Psoas muscle (tissue), 8 donors: ENCODE data around the gene CCP110. TPM values are rescaled to one million over a fixed set of nuclear protein-coding genes. Genes with fewer than 3 reads are reported as not detected.
A peak's percentile ranks its signal among the peaks of the same experiment; 100 is the strongest.

Source experiments
- ATAC-seq, 4 donors: fragments of 200-7000 bp; cut with Tn5 transposase; one replicate each; pipeline ENCODE4 v1.9.1; 2020; ENCODE audit warnings: moderate library complexity in 3 of 4, mild to moderate bottlenecking in 2 of 4
- DNase-seq, 2 donors: peaks; one replicate each; pipeline ENCODE4 v3.0.0-alpha.2; 2020
- H3K27ac ChIP-seq: fragments of 200-600 bp; one replicate; pipeline ENCODE4 v1.8.0; 2022
- H3K27me3 ChIP-seq, 3 donors: fragments of 200-600 bp in 1 of 3; one replicate each; pipeline versions ENCODE4 v1.6.1 to v1.8.0; 2013 to 2022; ENCODE audit warnings: low read length in 2 of 3, mild to moderate bottlenecking in 2 of 3, moderate library complexity in 1 of 3; ENCODE audit not compliant: insufficient read depth in 3 of 3
- H3K36me3 ChIP-seq, 2 donors: fragments of 200-600 bp in 1 of 2; one replicate each; pipeline versions ENCODE4 v1.6.1 to v1.8.0; 2013 to 2022; ENCODE audit warnings: low read depth in 1 of 2, mild to moderate bottlenecking in 1 of 2, moderate library complexity in 1 of 2; ENCODE audit not compliant: insufficient read depth in 1 of 2
- H3K4me1 ChIP-seq: fragments of 200-600 bp; one replicate; pipeline ENCODE4 v1.8.0; 2022
- H3K4me3 ChIP-seq: fragments of 200-600 bp; one replicate; pipeline ENCODE4 v1.8.0; 2022; ENCODE audit warnings: mild to moderate bottlenecking
- H3K9me3 ChIP-seq: fragments of 200-600 bp; one replicate; pipeline ENCODE4 v1.8.0; 2022
- CTCF ChIP-seq: fragments of 200-600 bp; IDR thresholded peaks from one replicate; pipeline ENCODE4 v1.8.0; 2022; ENCODE audit warnings: antibody characterized with exemption
- WGBS, 3 donors: extraction: QIAGEN DNeasy Blood & Tissue Kit; methylation state at CpG; one replicate each; pipeline versions ENCODE4 v1.1.6 to v1.1.7; 2013; 5-methylcytosine and 5-hydroxymethylcytosine counted together
- intact Hi-C, 2 donors: fragments of 100-400 bp; cut with DNase I; formaldehyde crosslinking; loops; one replicate each; pipeline versions ENCODE4 v1.11.0 to v1.14.2; 2022
- polyA plus RNA-seq, 3 donors: library from polyadenylated mRNA; stranded (reverse); fragments of 200-250 nt; gene quantifications; one replicate each; pipeline ENCODE4 v1.2.3, GENCODE V29; 2013
- total RNA-seq, 4 donors: library from RNA; stranded (reverse); fragmentation: NEBNext Ultra II Directional in 2 of 4; extraction: Animal tissue kit (Norgen Biotek cat#: 25700) in 2 of 4; gene quantifications; one replicate each; pipeline versions ENCODE4 v1.2.1 to v1.2.4, GENCODE V29; 2021 to 2023
- donor health status: healthy with polysubstance abuse.
- donor health status: DM: no; HTN: no; CAD: no; lungs with moderate emphysema.
- donor health status: Bipolar disorder and iron deficiency.
- donor health status: healthy.
- donor health status: DM: yes; HTN: yes; CAD: no.
- donor health status: DM: no; HTN: no; CAD: no.
- donor health status: DM: no; HTN: no; CAD: no.
- donor health status: DM: yes; HTN: yes; CAD: no.

Gene CCP110
- total and polyA plus RNA-seq, 7 donors: 4.4 to 16.1 (median 5.7) TPM

GRCh38 chr16:19559242-19559910 is 35.6 kb downstream of the CCP110 start:
- ATAC-seq: no peak
- TF ChIP-seq CTCF: peak; percentile 69
- peaks cover 5% of the 10 kb centered on the region for H3K4me1 ChIP-seq
- H3K27me3 ChIP-seq: no peaks in the 10 kb centered on the region
- WGBS, 3 donors: 74 to 82% (median 76%) methylated on average over 10 of the region's 10 CpGs
- H3K27ac ChIP-seq: no peak overlapping the region
- peaks cover 0 to 5% of the 10 kb centered on the region in 2 donors for H3K36me3 ChIP-seq
- intact Hi-C loops: loop anchor here in 1 of 2 donors (5.0 kb wide), 1 partner anchor 828 kb away; no protein-coding TSS in a partner anchor
- no peak for DNase-seq
- H3K4me3 ChIP-seq: no peak overlapping the region
- H3K9me3 ChIP-seq: peaks cover 7% of the 10 kb centered on the region

GRCh38 chr16:19560078-19560477 is 36.3 kb downstream of the CCP110 start:
- Histone ChIP-seq H3K4me3 (no peak overlapping the region), H3K27ac (no peak overlapping the region), H3K9me3 (peaks cover 7% of the 10 kb centered on the region), H3K27me3 (no peaks in the 10 kb centered on the region), H3K36me3 (peaks cover 3 to 12% of the 10 kb centered on the region in 2 donors), H3K4me1 (peaks cover 5% of the 10 kb centered on the region)
- no peak for DNase-seq
- intact Hi-C loops: loop anchor here in 1 of 2 donors (5.0 kb wide), 1 partner anchor 37 kb away; no protein-coding TSS in a partner anchor
- 93 to 96% (median 95%) methylated on average over 4 of the region's 4 CpGs for WGBS, 3 donors
- ATAC-seq: no peak
- TF ChIP-seq CTCF: no peak

- DNase-seq (no peak), ATAC-seq (no peak)
- intact Hi-C loops: loop anchor here in 1 of 2 donors (5.0 kb wide), 1 partner anchor 34 kb away; no protein-coding TSS in a partner anchor
- Histone ChIP-seq H3K9me3 (peaks cover 7% of the 10 kb centered on the region), H3K36me3 (peaks cover 5 to 45% of the 10 kb centered on the region in 2 donors), H3K27ac (no peak overlapping the region), H3K4me1 (no peaks in the 10 kb centered on the region), H3K4me3 (no peak overlapping the region), H3K27me3 (no peaks in the 10 kb centered on the region)
- WGBS, 3 donors: 86 to 99% (median 99%) methylated on average over 4 of the region's 4 CpGs
- TF ChIP-seq CTCF: no peak
These were observed 39.6 kb downstream of the CCP110 start for GRCh38 chr16:19563377-19563776.

GRCh38 chr16:19566362-19566761 is 42.6 kb downstream of the CCP110 start:
- peaks cover 8 to 71% of the 10 kb centered on the region in 2 donors for H3K36me3 ChIP-seq

More at GRCh38 chr16:19566362-19566761, 42.6 kb downstream of the CCP110 start:
- intact Hi-C loops: no loop called here
- no peak for TF ChIP-seq CTCF
- Histone ChIP-seq H3K4me1 (no peaks in the 10 kb centered on the region), H3K27ac (no peak overlapping the region), H3K4me3 (no peak overlapping the region), H3K9me3 (peaks cover 7% of the 10 kb centered on the region), H3K27me3 (no peaks in the 10 kb centered on the region)
- 95 to 97% (median 95%) methylated on average over 3 of the region's 3 CpGs for WGBS, 3 donors
- no peak for DNase-seq
- no peak for ATAC-seq
